ENCODE results near the gene REELD1. TPM values are rescaled to one million over a fixed set of nuclear protein-coding genes. Genes with fewer than 3 reads are reported as not detected.

REELD1 gene
- total and polyA plus RNA-seq, 2 donors (not counting 3 experiments of a cell fraction or from before 2014, with no cell fraction given): not detected

- no peaks in the 10 kb centered on the region for H3K79me2 ChIP-seq (ENCODE audit: control insufficient read depth, insufficient read depth, low read length)
- dilution Hi-C loops (cut with MboI; ENCODE audit: extremely low pct_ligation_motif_present, low sequenced_read_pairs) (no loop called here), intact Hi-C loops (cut with micrococcal nuclease) (no loop called here)
- no peaks in the 10 kb centered on the region for H3K36me3 ChIP-seq (ENCODE audit: control insufficient read depth in 2 of 2, extremely low read depth in 1 of 2, insufficient read depth in 2 of 2, low read length in 2 of 2)
- H3K27me3 ChIP-seq (ENCODE audit: control insufficient read depth in 2 of 2, insufficient read depth in 2 of 2, low read length in 2 of 2): peaks cover 0 to 7% of the 10 kb centered on the region in 2 experiments
- no peak overlapping the region for H3K4me2 ChIP-seq (ENCODE audit: insufficient read depth, low read length)
- no peak for TF ChIP-seq POLR2AphosphoS5 (IDR thresholded peaks at IDR 0.05; ENCODE audit: insufficient read depth, low read depth, low read length)
- no peak for TF ChIP-seq JUN (IDR thresholded peaks at IDR 0.05; ENCODE audit: borderline replicate concordance, insufficient read depth, insufficient read length, low read depth)
- POLR2A ChIA-PET: no interaction called here
- DNase-seq (ENCODE audit: low read depth, low spot score) (no peak), FAIRE-seq (no peak)
- BruUV-seq (replicated peaks): no TSS peak
- H3K9ac ChIP-seq (replicated peaks; ENCODE audit: extremely low read depth, insufficient read depth, low read length): no peak overlapping the region
- no peaks in the 10 kb centered on the region for H4K20me1 ChIP-seq (replicated peaks; ENCODE audit: control insufficient read depth, extremely low read depth, insufficient read depth, low read length)
- H3K4me1 ChIP-seq (ENCODE audit: control insufficient read depth, extremely low read depth, insufficient read depth, low read length): no peaks in the 10 kb centered on the region
- CTCF ChIA-PET: no interaction called here
- H3K9me3 ChIP-seq (replicated peaks; ENCODE audit: control insufficient read depth, insufficient read depth, low read length): no peaks in the 10 kb centered on the region
- no peak overlapping the region for H3K4me3 ChIP-seq (replicated peaks in 1 of 3; ENCODE audit: insufficient read depth in 1 of 3, low read depth in 1 of 3, low read length in 3 of 3)
- H3K9me1 ChIP-seq (replicated peaks; ENCODE audit: control insufficient read depth, extremely low read depth, insufficient read depth, low read length): no peaks in the 10 kb centered on the region
- no peak overlapping the region for H3K27ac ChIP-seq (ENCODE audit: insufficient read depth, low read depth, low read length)
- no peak overlapping the region for H2AFZ ChIP-seq (ENCODE audit: low read depth, low read length)
These were observed 49.1 kb upstream of the REELD1 start for GRCh38 chr4:146165221-146165620.

DNA sequence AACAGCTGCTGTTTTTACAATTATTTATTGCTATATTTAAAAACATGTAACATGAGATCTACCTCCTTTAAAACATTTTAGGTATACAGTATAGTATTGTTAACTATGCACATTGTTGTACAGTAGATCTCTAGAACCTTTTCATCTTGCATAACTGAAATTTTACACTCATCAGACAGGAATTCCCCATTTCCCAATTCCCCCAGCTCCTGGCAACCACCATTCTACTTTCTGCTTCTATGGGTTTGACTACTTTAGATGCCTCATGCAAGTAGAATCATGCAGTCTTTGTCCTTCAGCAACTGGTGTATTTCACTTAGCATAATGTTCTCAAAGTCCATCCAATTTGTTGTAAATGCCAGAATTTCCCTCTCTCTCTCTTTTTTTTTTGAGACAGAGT is 48.5 kb upstream of the REELD1 start:
- dilution Hi-C loops (cut with MboI; ENCODE audit: extremely low pct_ligation_motif_present, low sequenced_read_pairs): no loop called here
- DNase-seq (ENCODE audit: low read depth, low spot score): no peak

More for the DNA sequence above, 48.5 kb upstream of the REELD1 start:
- H3K4me2 ChIP-seq (ENCODE audit: insufficient read depth, low read length): no peak overlapping the region
- POLR2A ChIA-PET: no interaction called here
- H3K27me3 ChIP-seq (ENCODE audit: control insufficient read depth in 2 of 2, insufficient read depth in 2 of 2, low read length in 2 of 2): peaks cover 0 to 8% of the 10 kb centered on the region in 2 experiments
- no peak overlapping the region for H2AFZ ChIP-seq (ENCODE audit: low read depth, low read length)
- H3K4me1 ChIP-seq (ENCODE audit: control insufficient read depth, extremely low read depth, insufficient read depth, low read length): no peaks in the 10 kb centered on the region
- intact Hi-C loops (cut with micrococcal nuclease): no loop called here
- TF ChIP-seq, protein P1, sequence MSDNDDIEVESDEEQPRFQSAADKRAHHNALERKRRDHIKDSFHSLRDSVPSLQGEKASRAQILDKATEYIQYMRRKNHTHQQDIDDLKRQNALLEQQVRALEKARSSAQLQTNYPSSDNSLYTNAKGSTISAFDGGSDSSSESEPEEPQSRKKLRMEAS (IDR thresholded peaks at IDR 0.05; ENCODE audit: insufficient read depth, insufficient read length): no peak
- no TSS peak for BruUV-seq (replicated peaks)
- H4K20me1 ChIP-seq (replicated peaks; ENCODE audit: control insufficient read depth, extremely low read depth, insufficient read depth, low read length): no peaks in the 10 kb centered on the region
- H3K27ac ChIP-seq (ENCODE audit: insufficient read depth, low read depth, low read length): no peak overlapping the region
- H3K9me3 ChIP-seq (replicated peaks; ENCODE audit: control insufficient read depth, insufficient read depth, low read length): no peaks in the 10 kb centered on the region
- CTCF ChIA-PET: no interaction called here
- H3K9ac ChIP-seq (replicated peaks; ENCODE audit: extremely low read depth, insufficient read depth, low read length): no peak overlapping the region
- H3K79me2 ChIP-seq (ENCODE audit: control insufficient read depth, insufficient read depth, low read length): no peaks in the 10 kb centered on the region
- H3K9me1 ChIP-seq (replicated peaks; ENCODE audit: control insufficient read depth, extremely low read depth, insufficient read depth, low read length): no peaks in the 10 kb centered on the region
- H3K4me3 ChIP-seq (replicated peaks in 1 of 3; ENCODE audit: insufficient read depth in 1 of 3, low read depth in 1 of 3, low read length in 3 of 3): no peak overlapping the region
- H3K36me3 ChIP-seq (ENCODE audit: control insufficient read depth in 2 of 2, extremely low read depth in 1 of 2, insufficient read depth in 2 of 2, low read length in 2 of 2): no peaks in the 10 kb centered on the region
- FAIRE-seq: no peak

Data from endothelial cell of umbilical vein (primary cell).